ENCODE data around the gene RPSA. TPM values are rescaled to one million over a fixed set of nuclear protein-coding genes. Genes with fewer than 3 reads are reported as not detected.

RPSA gene
- total and polyA plus RNA-seq, 9 of the 15 experiments (the other 6 are each of a cell fraction or from before 2014, with no cell fraction given) = 2,290 to 4,272 (median 2,730) TPM

GRCh38 chr3:39358333-39358732, 48.2 kb upstream of the RPSA start:
- H3K9ac ChIP-seq (ENCODE audit: insufficient read depth in 1 of 2, low read depth in 2 of 2, low read length in 2 of 2) = no peak overlapping the region
- H3K4me1 ChIP-seq (replicated peaks in 1 of 2; ENCODE audit: control insufficient read depth in 2 of 2, insufficient read depth in 2 of 2, low read length in 2 of 2) = peaks cover 0 to 17% of the 10 kb centered on the region in 2 experiments; a peak in 2 of 5 replicates
- no peak overlapping the region for H3K27ac ChIP-seq (ENCODE audit: extremely low read depth, low read depth, low read length)
- no peaks in the 10 kb centered on the region for H3K9me3 ChIP-seq (replicated peaks; ENCODE audit: control insufficient read depth, insufficient read depth, low read depth, low read length)
- no TSS peak for BruUV-seq (replicated peaks)
- H4K20me1 ChIP-seq (replicated peaks; ENCODE audit: control insufficient read depth, insufficient read depth, low read length) = no peaks in the 10 kb centered on the region
- no peaks in the 10 kb centered on the region for H3K9me1 ChIP-seq (ENCODE audit: control insufficient read depth, insufficient read depth, low read length)
- no peak overlapping the region for H2AFZ ChIP-seq (ENCODE audit: low read depth, low read length)
- peaks cover 0 to 13% of the 10 kb centered on the region in 2 experiments; a peak in 4 of 5 replicates for H3K27me3 ChIP-seq (ENCODE audit: control insufficient read depth in 2 of 2, insufficient read depth in 2 of 2, low read length in 2 of 2)
- H3K4me2 ChIP-seq (ENCODE audit: insufficient read depth, low read length) = no peak overlapping the region
- H3K36me3 ChIP-seq (ENCODE audit: control insufficient read depth, insufficient read depth, low read length) = no peaks in the 10 kb centered on the region
- no peaks in the 10 kb centered on the region for H3K79me2 ChIP-seq (ENCODE audit: control insufficient read depth, insufficient read depth, low read length)
- ChIA-PET CTCF (ENCODE audit: low intra/inter-chr PET ratio) (interaction anchor here (0.7 kb wide), 1 partner anchor 15 kb away, joined by 3 read pairs; no protein-coding TSS in a partner anchor), POLR2A (interaction anchor here (0.6 kb wide), 1 partner anchor 225 kb away, joined by 5 read pairs; no protein-coding TSS in a partner anchor)
- intact Hi-C loops (cut with micrococcal nuclease) (no loop called here), in situ Hi-C loops (cut with MboI) (no loop called here)
- peak; percentile 61 for TF ChIP-seq ZNF384 (IDR thresholded peaks at IDR 0.05; ENCODE audit: low read depth, low read length)
- TF ChIP-seq PHTF2 (CRISPR knock-in tag; IDR thresholded peaks at IDR 0.05) = no peak
- TF ChIP-seq RBM17 (IDR thresholded peaks at IDR 0.05; ENCODE audit: borderline replicate concordance, low read depth, low read length) = no peak
- ATAC-seq (no peak), DNase-seq (ENCODE audit: extremely low read depth in 1 of 4, low spot score in 3 of 4) (no peak), FAIRE-seq (no peak)
- H3K4me3 ChIP-seq = no peak overlapping the region
- 4% methylated on average over 3 of the region's 3 CpGs for WGBS (ENCODE audit: insufficient coverage, low coverage, missing lambda C conversion rate)

- Histone ChIP-seq H3K9me1 (ENCODE audit: control insufficient read depth, insufficient read depth, low read length) (no peaks in the 10 kb centered on the region), H3K9me3 (replicated peaks; ENCODE audit: control insufficient read depth, insufficient read depth, low read depth, low read length) (no peaks in the 10 kb centered on the region), H3K4me2 (ENCODE audit: insufficient read depth, low read length) (no peak overlapping the region), H2AFZ (ENCODE audit: low read depth, low read length) (0 out of 2 replicates have a peak overlapping the region, but pooled peaks have one; percentile 5), H3K79me2 (ENCODE audit: control insufficient read depth, insufficient read depth, low read length) (no peaks in the 10 kb centered on the region), H3K36me3 (ENCODE audit: control insufficient read depth, insufficient read depth, low read length) (no peaks in the 10 kb centered on the region), H3K4me1 (replicated peaks in 1 of 2; ENCODE audit: control insufficient read depth in 2 of 2, insufficient read depth in 2 of 2, low read length in 2 of 2) (peaks cover 0 to 11% of the 10 kb centered on the region in 2 experiments; a peak in 2 of 5 replicates), H3K9ac (ENCODE audit: insufficient read depth in 1 of 2, low read depth in 2 of 2, low read length in 2 of 2) (no peak overlapping the region), H4K20me1 (replicated peaks; ENCODE audit: control insufficient read depth, insufficient read depth, low read length) (no peaks in the 10 kb centered on the region), H3K27me3 (ENCODE audit: control insufficient read depth in 2 of 2, insufficient read depth in 2 of 2, low read length in 2 of 2) (peaks cover 0 to 13% of the 10 kb centered on the region in 2 experiments), H3K27ac (ENCODE audit: extremely low read depth, low read depth, low read length) (no peak overlapping the region), H3K4me3 (no peak overlapping the region)
- FAIRE-seq = no peak
- WGBS (ENCODE audit: insufficient coverage, low coverage, missing lambda C conversion rate) = 5% methylated on average over 8 of the region's 8 CpGs
- POLR2A ChIA-PET = interaction anchor here (0.6 to 1.1 kb wide), 3 partner anchors 12 to 624 kb away, joined by 3 to 4 read pairs (median 3); no protein-coding TSS in a partner anchor
- BruUV-seq (replicated peaks) = no TSS peak
- CTCF ChIA-PET (ENCODE audit: low intra/inter-chr PET ratio) = no interaction called here
- intact Hi-C loops (cut with micrococcal nuclease) = no loop called here
- DNase-seq (ENCODE audit: extremely low read depth in 1 of 4, low spot score in 3 of 4) = no peak
- peak; percentile 45; the same call in 2 of the 3 replicates for ATAC-seq
- in situ Hi-C loops (cut with MboI) = no loop called here
- TF ChIP-seq E2F3 (CRISPR knock-in tag; IDR thresholded peaks at IDR 0.05) (peak; percentile 35; the same call in 1 of the 2 replicates), ZNF311 (CRISPR knock-in tag; IDR thresholded peaks at IDR 0.05) (0 out of 2 replicates have a peak, but pooled peaks have one; percentile 28), ATF4 (CRISPR knock-in tag; IDR thresholded peaks at IDR 0.05) (0 out of 2 replicates have a peak, but pooled peaks have one; percentile 21)
Observed at GRCh38 chr3:39361252-39361927, 45.1 kb upstream of the RPSA start.
